HEK293T (cell line): ENCODE results near the gene PPP6R1.

Experiments used
- ARNT ChIP-seq: fragments of 450-650 bp; IDR thresholded peaks from 2 replicates; pipeline ENCODE4 v1.6.1; 2017; ENCODE audit warnings: mild to moderate bottlenecking
- BHLHE40 ChIP-seq: fragments of 450-650 bp; IDR thresholded peaks from 2 replicates; pipeline ENCODE4 v1.6.1; 2016; ENCODE audit warnings: mild to moderate bottlenecking, moderate library complexity, borderline replicate concordance
- CTBP1 ChIP-seq: fragments of 450-650 bp; IDR thresholded peaks from 2 replicates; pipeline ENCODE4 v1.6.1; 2016; ENCODE audit warnings: borderline replicate concordance
- ELF4 ChIP-seq: fragments of 450-650 bp; IDR thresholded peaks from 2 replicates; pipeline ENCODE4 v1.6.1; 2017; ENCODE audit warnings: antibody characterized with exemption
- FOXA1 ChIP-seq: fragments of 450-650 bp; IDR thresholded peaks from 2 replicates; pipeline ENCODE4 v1.6.1; 2016; ENCODE audit warnings: mild to moderate bottlenecking
- FOXK2 ChIP-seq: fragments of 450-650 bp; IDR thresholded peaks from 2 replicates; pipeline ENCODE4 v1.6.1; 2016; ENCODE audit warnings: mild to moderate bottlenecking
- FOXM1 ChIP-seq: fragments of 450-650 bp; IDR thresholded peaks from 2 replicates; pipeline ENCODE4 v1.6.1; 2017; ENCODE audit warnings: mild to moderate bottlenecking, borderline replicate concordance
- HDGF ChIP-seq: fragments of 450-650 bp; IDR thresholded peaks from 2 replicates; pipeline ENCODE4 v1.6.1; 2017; ENCODE audit warnings: antibody characterized with exemption, borderline replicate concordance
- LEF1 ChIP-seq: fragments of 450-650 bp; IDR thresholded peaks from 2 replicates; pipeline ENCODE4 v1.6.1; 2017; ENCODE audit warnings: mild to moderate bottlenecking, borderline replicate concordance
- SP1 ChIP-seq: fragments of 450-650 bp; IDR thresholded peaks from 2 replicates; pipeline ENCODE4 v1.6.1; 2017
- SUZ12 ChIP-seq: fragments of 450-650 bp; IDR thresholded peaks from 2 replicates; pipeline ENCODE4 v1.6.1; 2016; ENCODE audit warnings: mild to moderate bottlenecking
- TARDBP ChIP-seq: fragments of 450-650 bp; IDR thresholded peaks from 2 replicates; pipeline ENCODE4 v1.6.1; 2016
- TF ChIP-seq, protein P1 (sequence below): fragments of 450-650 bp; IDR thresholded peaks from 2 replicates; pipeline ENCODE4 v1.6.1; 2016

DNA sequence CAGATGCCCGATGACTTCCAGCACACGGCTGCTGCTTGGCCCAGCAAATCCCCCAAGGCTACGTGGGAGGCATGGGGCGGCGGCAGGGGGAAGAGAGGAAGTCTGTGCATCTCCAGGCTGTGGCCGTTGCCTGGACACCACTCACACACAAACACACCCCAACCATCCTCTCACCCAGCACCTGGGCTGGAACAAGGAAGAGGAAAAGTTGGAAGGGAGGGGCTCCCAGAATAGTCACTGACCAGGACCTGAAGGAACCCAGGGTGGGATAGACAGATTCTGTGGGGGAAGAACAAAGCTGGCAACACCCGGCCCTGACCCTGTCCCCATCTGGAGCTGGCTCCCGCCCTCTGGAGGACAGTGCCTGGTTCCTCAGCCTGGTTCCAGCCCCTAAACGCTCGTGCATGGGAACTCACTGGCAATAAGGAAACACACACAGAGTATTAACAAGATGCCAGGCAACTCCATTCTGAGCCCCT lies 11.2 kb downstream of the PPP6R1 start:
- TF ChIP-seq ELF4 (no peak), ARNT (no peak), LEF1 (no peak), SP1 (no peak), FOXM1 (no peak), SUZ12 (no peak), BHLHE40 (no peak), HDGF (no peak), FOXK2 (no peak), FOXA1 (no peak), TARDBP (no peak), CTBP1 (no peak)
- TF ChIP-seq, protein P1, sequence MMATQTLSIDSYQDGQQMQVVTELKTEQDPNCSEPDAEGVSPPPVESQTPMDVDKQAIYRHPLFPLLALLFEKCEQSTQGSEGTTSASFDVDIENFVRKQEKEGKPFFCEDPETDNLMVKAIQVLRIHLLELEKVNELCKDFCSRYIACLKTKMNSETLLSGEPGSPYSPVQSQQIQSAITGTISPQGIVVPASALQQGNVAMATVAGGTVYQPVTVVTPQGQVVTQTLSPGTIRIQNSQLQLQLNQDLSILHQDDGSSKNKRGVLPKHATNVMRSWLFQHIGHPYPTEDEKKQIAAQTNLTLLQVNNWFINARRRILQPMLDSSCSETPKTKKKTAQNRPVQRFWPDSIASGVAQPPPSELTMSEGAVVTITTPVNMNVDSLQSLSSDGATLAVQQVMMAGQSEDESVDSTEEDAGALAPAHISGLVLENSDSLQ = no peak
